ENCODE measurements around the gene EIF1.

DNA sequence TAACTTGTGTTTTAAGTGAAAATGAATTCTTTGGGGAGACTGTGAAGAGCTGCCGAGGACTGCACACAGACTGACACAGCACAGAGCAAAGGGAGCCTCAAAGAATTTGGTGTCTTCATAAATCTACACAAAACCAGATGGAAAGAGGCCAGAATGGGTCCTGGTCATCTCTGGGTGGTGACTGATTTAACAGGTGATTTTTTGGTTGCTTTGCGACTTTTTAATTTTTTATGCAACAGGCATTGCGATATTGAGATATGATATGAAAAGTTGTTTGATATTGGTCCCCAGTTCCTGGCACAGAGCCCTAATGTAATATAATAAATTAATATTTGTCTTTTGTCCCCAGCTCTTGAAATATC, 12.6 kb upstream of the EIF1 start:
- TF ChIP-seq CTCF (IDR thresholded peaks at IDR 0.05) (no peak), POLR2A (IDR thresholded peaks at IDR 0.05) (no peak)
